Keratinocyte (primary cell): ENCODE data around the gene FRMD1.

ENCODE experiments used
- EZH2 ChIP-seq: IDR thresholded peaks from one replicate; pipeline ENCODE4 v1.6.1; 2012; ENCODE audit warnings: inconsistent platforms, mild to moderate bottlenecking, low read length, moderate library complexity
- TF ChIP-seq, protein P1 (sequence below), 3 experiments: IDR thresholded peaks in 1 of 3; conservative IDR thresholded peaks in 1 of 3; optimal IDR thresholded peaks in 1 of 3; 2 replicates in 2 of 3; 3 replicates in 1 of 3; pipeline versions ENCODE3 to v1.5.1; 2011; ENCODE audit warnings: low read length in 3 of 3, mild to moderate bottlenecking in 3 of 3, moderate library complexity in 2 of 3, control low read depth in 1 of 3, inconsistent platforms in 1 of 3; ENCODE audit not compliant: insufficient read depth in 2 of 3; ENCODE audit errors: extremely low read depth in 1 of 3

DNA sequence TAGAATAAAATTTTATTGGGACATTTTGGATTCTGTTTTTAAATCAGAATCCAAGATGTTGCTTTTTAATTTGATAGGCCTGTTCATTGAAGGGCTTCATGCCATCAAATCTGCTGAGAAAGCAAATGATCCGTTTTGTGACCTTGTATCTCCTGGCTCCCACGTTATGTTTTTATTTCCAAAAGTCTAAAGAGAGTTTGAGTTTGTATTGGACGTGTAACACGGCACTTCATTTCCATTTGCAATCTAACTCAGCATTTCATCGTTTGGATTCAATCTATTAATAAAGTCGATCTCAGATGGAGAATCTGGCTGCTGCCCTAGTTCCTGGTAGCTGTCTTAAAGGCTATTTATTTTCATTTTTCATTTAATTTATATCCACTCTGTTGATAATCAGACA lies 64.6 kb downstream of the FRMD1 start:
- TF ChIP-seq, protein P1, sequence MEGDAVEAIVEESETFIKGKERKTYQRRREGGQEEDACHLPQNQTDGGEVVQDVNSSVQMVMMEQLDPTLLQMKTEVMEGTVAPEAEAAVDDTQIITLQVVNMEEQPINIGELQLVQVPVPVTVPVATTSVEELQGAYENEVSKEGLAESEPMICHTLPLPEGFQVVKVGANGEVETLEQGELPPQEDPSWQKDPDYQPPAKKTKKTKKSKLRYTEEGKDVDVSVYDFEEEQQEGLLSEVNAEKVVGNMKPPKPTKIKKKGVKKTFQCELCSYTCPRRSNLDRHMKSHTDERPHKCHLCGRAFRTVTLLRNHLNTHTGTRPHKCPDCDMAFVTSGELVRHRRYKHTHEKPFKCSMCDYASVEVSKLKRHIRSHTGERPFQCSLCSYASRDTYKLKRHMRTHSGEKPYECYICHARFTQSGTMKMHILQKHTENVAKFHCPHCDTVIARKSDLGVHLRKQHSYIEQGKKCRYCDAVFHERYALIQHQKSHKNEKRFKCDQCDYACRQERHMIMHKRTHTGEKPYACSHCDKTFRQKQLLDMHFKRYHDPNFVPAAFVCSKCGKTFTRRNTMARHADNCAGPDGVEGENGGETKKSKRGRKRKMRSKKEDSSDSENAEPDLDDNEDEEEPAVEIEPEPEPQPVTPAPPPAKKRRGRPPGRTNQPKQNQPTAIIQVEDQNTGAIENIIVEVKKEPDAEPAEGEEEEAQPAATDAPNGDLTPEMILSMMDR (optimal IDR thresholded peaks at IDR 0.05 in 1 of 3, IDR thresholded peaks at IDR 0.05 in 1 of 3, conservative IDR thresholded peaks at IDR 0.05 in 1 of 3; ENCODE audit: extremely low read depth in 1 of 3, insufficient read depth in 2 of 3, low read length in 3 of 3), result no peak
- no peak for TF ChIP-seq EZH2
